ENCODE data around the gene GABRG3.
A peak's percentile ranks its signal among the peaks of the same experiment; 100 is the strongest.

GABRG3 gene

GRCh38 chr15:27017168-27017809 is 46.3 kb downstream of the GABRG3 start:
- no peaks in the 10 kb centered on the region for H3K27me3 ChIP-seq (ENCODE audit: insufficient read depth, poor library complexity, severe bottlenecking)
- H3K4me3 ChIP-seq (replicated peaks; ENCODE audit: insufficient read depth, low read length), result no peak overlapping the region
- DNase-seq (ENCODE audit: low read depth in 1 of 2, low spot score in 1 of 2), result peak; percentile 27 to 72
- H3K27ac ChIP-seq (replicated peaks), result no peak overlapping the region
- peak; percentile 94 for TF ChIP-seq CTCF (IDR thresholded peaks at IDR 0.05; ENCODE audit: insufficient read depth, low read length)
- no peak for TF ChIP-seq SPI1 (IDR thresholded peaks at IDR 0.05; ENCODE audit: borderline replicate concordance, low read depth)

GRCh38 chr15:27019687-27020086 is 48.7 kb downstream of the GABRG3 start:
- no peak overlapping the region for H3K4me3 ChIP-seq (replicated peaks; ENCODE audit: insufficient read depth, low read length)
- no peak for TF ChIP-seq GABPA (IDR thresholded peaks at IDR 0.05; ENCODE audit: low read depth)
- no peak for TF ChIP-seq REST (IDR thresholded peaks at IDR 0.05; ENCODE audit: insufficient replicate concordance, low read depth)
- no peak for TF ChIP-seq CTCF (IDR thresholded peaks at IDR 0.05; ENCODE audit: insufficient read depth, low read length)
- no peak for TF ChIP-seq SPI1 (IDR thresholded peaks at IDR 0.05; ENCODE audit: borderline replicate concordance, low read depth)
- no peak for TF ChIP-seq POLR2AphosphoS5 (IDR thresholded peaks at IDR 0.05; ENCODE audit: low read depth)
- no peak for DNase-seq (ENCODE audit: low read depth in 1 of 2, low spot score in 1 of 2)
- no peaks in the 10 kb centered on the region for H3K27me3 ChIP-seq (ENCODE audit: insufficient read depth, poor library complexity, severe bottlenecking)
- no peak overlapping the region for H3K27ac ChIP-seq (replicated peaks)

GRCh38 chr15:27025481-27025966 is 54.5 kb downstream of the GABRG3 start:
- Histone ChIP-seq H3K4me3 (replicated peaks; ENCODE audit: insufficient read depth, low read length) (no peak overlapping the region), H3K27me3 (ENCODE audit: insufficient read depth, poor library complexity, severe bottlenecking) (no peaks in the 10 kb centered on the region), H3K27ac (replicated peaks) (no peak overlapping the region)
- no peak for DNase-seq (ENCODE audit: low read depth in 1 of 2, low spot score in 1 of 2)
- TF ChIP-seq POLR2AphosphoS5 (IDR thresholded peaks at IDR 0.05; ENCODE audit: low read depth) (no peak), GABPA (IDR thresholded peaks at IDR 0.05; ENCODE audit: low read depth) (no peak), REST (IDR thresholded peaks at IDR 0.05; ENCODE audit: insufficient replicate concordance, low read depth) (no peak), SPI1 (IDR thresholded peaks at IDR 0.05; ENCODE audit: borderline replicate concordance, low read depth) (no peak), CTCF (IDR thresholded peaks at IDR 0.05; ENCODE audit: insufficient read depth, low read length) (no peak)

- TF ChIP-seq GABPA (IDR thresholded peaks at IDR 0.05; ENCODE audit: low read depth), result no peak
- Histone ChIP-seq H3K4me3 (replicated peaks; ENCODE audit: insufficient read depth, low read length) (no peak overlapping the region), H3K27me3 (ENCODE audit: insufficient read depth, poor library complexity, severe bottlenecking) (no peaks in the 10 kb centered on the region), H3K27ac (replicated peaks) (no peak overlapping the region)
- no peak for DNase-seq (ENCODE audit: low read depth in 1 of 2, low spot score in 1 of 2)
Measured at GRCh38 chr15:27027229-27027628, 56.2 kb downstream of the GABRG3 start.

Measured in HL-60 (cell line).